GM19452 (cell line): ENCODE data around the gene ANKAR.
"Not testable (repeated sequence)": the region's sequence is repeated elsewhere in the genome, so short reads cannot be mapped to it uniquely, and the experiment has no call there.

Source experiments
- ATAC-seq: cut with Tn5 transposase; IDR thresholded peaks from one replicate; pipeline ENCODE4 v1.9.1; 2021; ENCODE audit not compliant: unreplicated experiment

Gene ANKAR

DNA sequence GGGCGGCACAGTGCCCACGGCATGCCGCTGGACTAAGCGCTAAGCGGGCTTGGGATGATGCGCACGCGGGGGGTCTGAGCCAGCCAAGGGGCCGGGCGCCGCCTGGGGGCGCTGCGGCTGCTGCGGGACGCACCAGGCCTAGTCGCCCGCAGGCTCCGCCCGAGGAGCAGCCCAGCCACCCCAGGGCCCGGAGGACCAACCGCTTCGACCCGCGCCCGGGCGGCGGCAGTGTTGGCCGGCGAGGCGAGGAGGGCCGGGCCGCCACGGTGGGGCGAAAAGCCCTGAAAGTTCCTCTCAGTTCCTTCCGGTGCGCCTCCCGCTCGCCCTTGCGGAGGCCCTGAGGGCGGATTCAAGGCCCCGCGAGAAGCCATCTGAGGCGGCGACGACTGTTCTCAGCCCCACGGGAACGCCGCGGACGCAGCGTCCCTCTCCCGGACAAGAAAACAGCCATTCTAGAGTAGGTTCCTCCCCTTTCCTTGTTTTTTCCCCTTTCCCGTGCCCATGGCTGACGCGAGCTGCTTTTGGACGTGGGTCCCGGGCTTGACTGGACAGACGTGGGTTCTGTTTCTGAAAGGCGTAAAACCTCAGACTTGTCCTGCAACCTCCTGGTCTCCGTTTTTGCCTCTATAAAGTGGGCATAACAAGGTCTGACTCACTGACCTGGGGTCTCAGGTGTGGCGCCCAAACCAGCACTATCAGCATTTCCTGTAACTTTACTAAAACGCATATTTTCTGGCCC lies at the start of gene ANKAR:
Gene ANKAR (plus strand): TSS at position 297 of the 739 bp plus-strand sequence. CDS start 1,821 bp downstream, outside the sequence.
- peak; percentile 96 for ATAC-seq

- ATAC-seq: no peak
These were observed 48.8 kb upstream of the ANKAR start for GRCh38 chr2:189625636-189626035.

- no peak for ATAC-seq
These were observed 46.7 kb upstream of the ANKAR start for GRCh38 chr2:189627789-189628188.

- ATAC-seq: no peak
These were observed 45.5 kb upstream of the ANKAR start for GRCh38 chr2:189628817-189629530.

DNA sequence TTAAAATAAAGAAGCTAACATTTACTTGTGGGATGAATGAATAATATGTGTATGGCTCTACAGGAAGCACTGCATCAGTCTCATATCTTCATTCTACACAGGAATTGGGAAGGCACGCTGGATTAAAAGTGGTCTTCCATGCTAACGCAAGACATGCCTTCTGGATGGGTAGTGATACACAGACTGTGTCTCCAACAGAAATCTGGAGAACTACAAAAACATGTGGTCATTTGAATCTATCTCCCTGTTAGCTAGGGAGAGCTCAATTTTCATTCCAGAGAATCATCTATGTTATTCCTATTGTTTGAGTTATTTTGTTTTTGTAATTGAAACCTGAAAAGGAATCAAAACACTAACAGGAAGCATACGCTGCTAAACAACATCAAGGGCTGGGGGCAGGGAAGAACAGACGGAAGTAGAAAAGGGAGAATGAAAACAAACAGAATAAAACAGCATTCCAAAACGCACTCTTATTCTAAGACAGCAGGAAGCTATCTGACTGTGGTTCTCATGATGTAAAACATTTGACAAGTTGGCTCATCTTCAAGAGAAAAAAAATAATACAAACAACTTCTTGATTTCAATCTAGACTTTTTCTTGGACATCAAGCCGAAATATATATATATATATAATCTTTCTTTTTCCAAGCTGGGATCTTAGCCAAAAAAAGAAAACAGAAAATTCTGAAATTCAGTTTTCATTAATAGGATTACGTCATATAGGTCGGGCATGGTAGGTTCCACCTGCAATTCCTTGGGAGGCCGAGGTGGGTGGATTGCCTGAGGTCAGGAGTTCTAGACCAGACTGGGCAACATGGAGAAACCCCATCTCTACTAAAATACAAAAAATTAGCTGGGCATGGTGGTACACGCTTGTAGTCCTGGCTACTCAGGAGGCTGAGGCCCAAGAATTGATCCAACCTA lies 44.7 kb upstream of the ANKAR start:
- no peak for ATAC-seq

- no peak for ATAC-seq
These were observed 42.6 kb upstream of the ANKAR start for GRCh38 chr2:189631849-189632248.

DNA sequence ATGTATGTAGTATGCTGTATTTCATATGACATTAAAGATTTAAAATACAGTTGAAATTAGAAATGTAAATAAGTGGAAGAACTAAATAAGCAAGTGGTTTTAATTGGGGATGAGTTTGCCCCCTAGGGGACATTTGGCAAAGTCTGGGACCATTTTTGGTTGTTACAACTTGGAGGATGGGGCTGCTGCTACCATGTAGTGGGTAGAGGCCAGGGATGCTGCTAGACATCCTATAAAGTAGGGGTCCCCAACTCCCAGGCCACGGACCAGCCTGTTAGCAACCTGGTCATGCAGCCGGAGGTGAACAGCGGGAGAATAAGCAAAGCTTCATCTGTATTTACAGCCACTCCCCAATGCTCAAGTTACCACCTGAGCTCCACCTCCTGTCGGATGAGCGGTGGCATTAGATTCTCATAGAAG lies 41.1 kb upstream of the ANKAR start:
- no peak for ATAC-seq

DNA sequence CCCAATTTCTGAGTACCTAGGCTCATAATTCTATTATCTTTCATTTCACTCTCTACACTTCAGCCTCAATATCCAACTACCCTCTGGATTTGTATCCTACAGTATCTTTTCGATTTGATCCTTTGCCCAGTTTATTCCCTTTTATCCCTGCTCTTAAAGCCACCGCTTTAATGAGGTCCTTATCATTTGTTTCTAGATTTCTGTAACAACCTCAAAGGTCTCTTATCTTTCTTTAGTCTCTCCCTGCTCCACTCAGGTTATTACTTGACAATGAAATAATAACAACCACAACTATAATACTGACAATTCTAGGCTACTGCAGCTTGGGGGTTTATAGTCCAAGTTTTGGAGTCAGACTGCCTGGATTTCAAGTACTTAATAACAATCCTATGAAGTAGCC lies 39.1 kb upstream of the ANKAR start:
- ATAC-seq: no peak

- ATAC-seq: no peak
These were observed 36.0 kb upstream of the ANKAR start for GRCh38 chr2:189638301-189639006.

DNA sequence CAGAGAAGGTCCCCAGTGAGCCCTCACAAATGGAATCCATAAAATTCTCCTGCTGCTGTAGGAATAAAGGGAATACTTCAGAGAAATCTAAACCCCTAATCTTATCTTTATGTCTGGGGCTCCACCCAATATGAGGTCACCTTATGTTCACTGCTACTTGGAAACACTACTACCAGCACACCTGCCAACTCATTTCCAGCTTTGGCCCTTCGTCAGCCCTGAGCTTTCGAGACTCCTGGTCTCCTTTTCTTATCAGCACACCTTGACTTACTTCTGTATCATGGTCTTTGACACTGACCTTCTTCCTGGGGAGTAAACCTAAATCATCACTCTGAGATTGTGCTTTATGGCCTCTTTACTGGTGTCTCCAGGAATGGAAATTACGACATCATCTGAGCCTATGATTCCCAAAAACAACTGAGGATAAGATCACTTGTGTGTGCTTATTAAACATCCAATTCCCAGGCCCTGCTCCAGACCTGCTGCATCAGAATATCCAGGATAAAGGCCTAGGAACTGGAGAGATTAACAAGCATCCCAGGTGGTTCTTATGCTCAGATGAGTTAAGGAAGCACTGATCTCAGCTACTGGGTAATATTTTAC lies 35.4 kb upstream of the ANKAR start:
- no peak for ATAC-seq

DNA sequence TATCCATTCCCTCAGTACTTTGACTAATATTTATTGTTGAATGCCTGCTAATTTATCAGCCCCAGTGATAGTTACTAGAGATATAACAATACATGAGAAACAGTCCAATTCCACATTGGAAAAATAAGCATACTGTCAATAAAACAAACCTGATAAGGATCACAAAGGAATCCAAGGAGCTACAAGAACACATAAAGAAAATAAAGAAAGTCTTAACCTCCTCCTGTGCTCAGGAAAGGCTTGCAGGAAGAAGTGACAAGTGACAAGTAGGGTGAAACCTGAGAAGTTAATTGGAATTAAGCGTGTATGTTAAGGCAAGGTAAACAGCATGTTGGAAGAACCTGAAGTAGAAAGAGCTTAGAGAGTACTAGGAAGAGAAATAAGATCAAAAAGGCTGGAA lies 33.5 kb upstream of the ANKAR start:
- no peak for ATAC-seq

DNA sequence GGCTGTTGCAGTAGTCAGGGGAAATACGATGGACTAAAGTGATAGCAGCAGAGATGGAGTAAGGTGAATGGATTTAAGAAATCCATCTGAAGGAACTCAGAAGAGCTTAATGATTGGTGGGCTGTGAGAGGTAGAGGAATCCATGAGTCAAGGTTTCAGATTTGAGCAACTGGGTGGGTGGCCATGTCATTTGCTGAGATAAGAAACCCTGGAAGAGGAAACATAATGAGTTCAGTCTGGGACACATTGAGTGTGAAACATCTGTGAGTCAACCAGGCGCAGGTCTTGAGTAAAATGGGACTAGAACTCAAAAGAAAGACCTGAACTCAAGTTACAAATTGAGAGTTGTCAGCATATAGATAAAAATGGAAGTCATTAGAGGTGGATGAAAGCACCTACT lies 32.9 kb upstream of the ANKAR start:
- ATAC-seq: no peak

DNA sequence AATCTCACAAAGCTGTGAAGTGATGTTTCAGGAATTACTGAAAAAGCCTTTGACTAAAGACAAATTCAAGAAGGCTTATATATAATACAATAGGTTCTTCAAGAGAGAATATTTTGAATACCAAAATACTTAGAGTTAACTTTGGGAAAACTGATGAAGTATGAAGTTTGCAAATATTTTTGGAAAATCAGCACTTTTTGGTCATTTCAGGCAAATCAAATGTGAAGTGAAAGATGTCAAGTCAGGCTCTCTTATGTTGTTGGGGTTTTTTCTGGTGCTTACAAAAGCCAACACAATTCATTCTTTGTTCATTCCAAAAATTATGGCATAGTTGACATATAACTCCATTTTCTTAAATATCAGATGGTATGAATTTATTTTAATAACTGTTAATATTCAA lies 27.9 kb upstream of the ANKAR start:
- ATAC-seq: no peak

DNA sequence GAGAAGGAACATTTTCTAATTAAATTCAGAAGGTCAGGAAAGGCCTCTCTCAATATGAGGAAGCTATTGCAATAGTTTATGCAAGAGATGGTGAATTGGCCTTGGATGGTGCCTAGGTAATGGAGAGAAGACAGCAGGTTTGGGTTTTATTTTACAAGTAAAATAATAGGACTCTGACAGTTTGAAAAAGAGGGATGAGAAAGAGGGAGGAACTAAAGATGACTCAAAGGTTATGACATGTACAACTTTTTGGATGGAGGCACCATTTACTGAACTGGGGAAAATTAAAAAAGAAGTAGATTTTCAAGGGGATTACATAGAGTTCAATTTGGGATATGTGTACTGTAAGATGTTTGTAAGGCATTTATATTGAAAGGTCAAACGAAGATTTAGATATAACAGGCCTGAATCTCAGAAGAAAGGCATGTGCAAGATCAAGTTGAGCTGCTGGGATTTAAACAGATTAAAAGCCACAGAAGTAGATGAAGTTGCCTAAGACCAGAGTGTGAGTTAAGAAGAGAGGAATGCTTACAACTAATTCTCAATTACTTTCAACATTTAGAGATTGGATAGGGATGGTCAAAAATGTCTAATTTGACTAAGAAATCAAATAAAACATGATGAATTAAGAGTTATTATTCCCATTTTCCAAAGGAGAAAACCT lies 25.5 kb upstream of the ANKAR start:
- no peak for ATAC-seq

DNA sequence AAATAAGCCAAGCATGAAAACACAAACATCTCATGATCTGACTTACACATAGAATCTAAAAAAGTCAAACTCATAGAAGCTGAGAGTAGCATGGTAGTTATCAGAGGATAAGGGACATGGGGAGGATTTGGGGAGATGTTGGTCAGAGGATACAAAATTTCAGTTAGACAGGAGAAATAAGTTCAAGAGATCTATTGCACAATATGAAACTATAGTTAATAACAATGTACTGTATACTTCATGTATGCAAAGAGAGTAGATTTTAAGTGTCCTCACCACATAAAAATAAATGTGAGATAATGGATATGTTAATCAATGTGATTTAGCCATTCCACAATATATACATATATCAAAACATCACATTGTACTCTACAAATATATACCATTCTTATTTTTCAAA lies 23.2 kb upstream of the ANKAR start:
- no peak for ATAC-seq

DNA sequence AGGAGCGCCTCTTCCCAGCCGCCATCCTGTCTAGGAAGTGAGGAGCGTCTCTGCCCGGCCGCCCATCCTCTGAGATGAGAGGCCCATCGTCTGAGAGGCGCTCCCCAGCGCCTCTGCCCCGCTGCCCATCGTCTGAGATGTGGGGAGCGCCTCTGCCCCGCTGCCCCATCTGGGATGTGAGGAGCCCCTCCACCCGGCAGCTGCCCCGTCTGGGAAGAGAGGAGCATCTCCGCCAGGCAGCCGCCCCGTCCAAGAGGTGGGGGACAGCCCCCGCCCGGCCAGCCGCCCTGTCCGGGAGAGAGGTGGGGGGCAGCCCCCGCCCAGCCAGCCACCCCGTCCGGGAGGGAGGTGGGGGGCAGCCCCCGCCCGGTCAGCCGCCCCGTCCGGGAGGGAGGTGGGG lies 21.0 kb upstream of the ANKAR start:
- ATAC-seq: not testable (repeated sequence)

- ATAC-seq: no peak
These were observed 19.8 kb upstream of the ANKAR start for GRCh38 chr2:189654641-189655040.

GRCh38 chr2:189657867-189658266 lies 16.6 kb upstream of the ANKAR start:
- ATAC-seq: peak; percentile 34

DNA sequence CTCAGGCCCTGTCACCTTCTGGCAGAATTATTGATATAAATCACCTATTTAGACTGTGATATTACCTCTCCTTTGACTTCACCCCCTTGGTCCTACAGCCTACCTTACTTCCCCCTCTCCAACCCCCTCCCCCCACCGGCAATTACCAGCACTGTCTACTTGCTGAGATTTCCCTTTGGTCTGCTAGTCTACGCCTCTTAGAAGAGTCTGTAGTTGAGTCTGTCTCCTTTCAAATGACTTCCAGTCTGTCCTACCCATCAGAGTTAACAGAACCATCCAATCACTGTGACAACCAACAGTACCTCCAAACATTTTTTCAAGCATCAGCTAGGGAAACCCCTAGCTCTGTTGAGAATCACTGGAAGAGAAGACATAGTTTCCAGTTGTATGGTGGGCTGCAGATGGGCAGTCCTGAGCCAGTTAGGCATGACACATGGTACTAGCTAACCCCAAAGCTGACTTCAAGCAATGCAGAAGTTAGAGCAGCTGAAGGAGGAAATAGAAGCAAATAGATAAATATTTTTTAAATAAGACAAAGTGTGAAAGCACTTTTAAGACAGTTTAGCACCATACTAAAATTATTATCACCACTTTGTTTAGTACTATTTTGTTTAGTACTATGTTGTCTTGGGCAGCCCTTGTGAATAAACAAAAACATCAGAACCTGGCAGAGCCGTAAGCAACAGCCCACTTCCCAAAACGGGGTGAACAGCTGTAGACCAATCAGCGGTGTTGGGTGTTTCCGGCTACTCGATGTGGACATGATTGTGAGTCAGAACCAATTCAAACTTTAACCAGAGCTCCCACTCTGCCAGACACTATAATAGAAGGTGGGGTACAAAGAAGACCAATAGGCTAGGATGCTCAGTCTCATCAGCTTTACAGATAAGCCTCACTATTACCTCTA lies 15.9 kb upstream of the ANKAR start:
- ATAC-seq: no peak
